NCI-H345 (cell line): ENCODE measurements around the gene TSPAN10.

Source experiments
- DNase-seq: peaks from one replicate; lab custom pipeline; 2025; lab: John Stamatoyannopoulos, UW

The TSPAN10 gene

GRCh38 chr17:81688616-81689015 lies 51.6 kb downstream of the TSPAN10 start:
- no peak for DNase-seq

DNA sequence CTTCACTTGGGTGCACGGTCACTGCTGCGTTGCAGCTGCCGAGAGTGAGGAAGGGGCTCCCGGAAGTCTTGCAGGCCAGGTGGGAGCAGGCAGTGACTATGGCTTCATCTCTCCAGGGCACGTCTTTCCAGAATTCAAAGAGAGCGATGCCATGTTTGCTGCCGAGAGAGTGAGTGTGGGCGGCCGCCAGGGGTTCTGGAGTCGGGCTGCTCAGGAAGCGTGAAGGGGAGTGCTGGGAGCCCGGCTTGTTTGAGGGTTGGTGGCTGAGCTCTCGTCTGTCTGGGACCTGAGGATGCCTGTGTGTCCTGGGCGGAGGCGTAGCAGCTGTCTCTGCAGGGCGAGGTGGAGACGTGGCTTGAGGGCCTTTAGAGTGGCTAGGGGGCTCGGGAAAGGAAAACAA lies 53.1 kb downstream of the TSPAN10 start:
- no peak for DNase-seq

- no peak for DNase-seq
These were observed 53.6 kb downstream of the TSPAN10 start for GRCh38 chr17:81690549-81690948.

DNA sequence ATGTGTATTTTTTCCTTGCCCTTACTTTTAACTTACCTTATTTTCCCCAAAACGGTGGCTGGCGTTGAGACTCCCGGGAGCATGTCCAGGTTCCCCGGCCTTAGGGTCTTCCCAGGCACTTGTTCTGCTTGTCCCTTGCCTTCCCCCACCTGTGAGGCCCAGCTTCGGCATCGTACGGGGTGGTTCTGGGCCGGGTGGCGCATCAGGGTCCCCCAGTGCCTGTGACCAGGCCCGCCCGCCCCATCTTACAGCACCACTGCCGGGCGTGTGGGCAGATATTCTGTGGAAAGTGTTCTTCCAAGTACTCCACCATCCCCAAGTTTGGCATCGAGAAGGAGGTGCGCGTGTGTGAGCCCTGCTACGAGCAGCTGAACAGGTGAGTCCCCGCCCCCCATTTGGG lies 54.2 kb downstream of the TSPAN10 start:
- no peak for DNase-seq

GRCh38 chr17:81691608-81692007 lies 54.6 kb downstream of the TSPAN10 start:
- no peak for DNase-seq

DNA sequence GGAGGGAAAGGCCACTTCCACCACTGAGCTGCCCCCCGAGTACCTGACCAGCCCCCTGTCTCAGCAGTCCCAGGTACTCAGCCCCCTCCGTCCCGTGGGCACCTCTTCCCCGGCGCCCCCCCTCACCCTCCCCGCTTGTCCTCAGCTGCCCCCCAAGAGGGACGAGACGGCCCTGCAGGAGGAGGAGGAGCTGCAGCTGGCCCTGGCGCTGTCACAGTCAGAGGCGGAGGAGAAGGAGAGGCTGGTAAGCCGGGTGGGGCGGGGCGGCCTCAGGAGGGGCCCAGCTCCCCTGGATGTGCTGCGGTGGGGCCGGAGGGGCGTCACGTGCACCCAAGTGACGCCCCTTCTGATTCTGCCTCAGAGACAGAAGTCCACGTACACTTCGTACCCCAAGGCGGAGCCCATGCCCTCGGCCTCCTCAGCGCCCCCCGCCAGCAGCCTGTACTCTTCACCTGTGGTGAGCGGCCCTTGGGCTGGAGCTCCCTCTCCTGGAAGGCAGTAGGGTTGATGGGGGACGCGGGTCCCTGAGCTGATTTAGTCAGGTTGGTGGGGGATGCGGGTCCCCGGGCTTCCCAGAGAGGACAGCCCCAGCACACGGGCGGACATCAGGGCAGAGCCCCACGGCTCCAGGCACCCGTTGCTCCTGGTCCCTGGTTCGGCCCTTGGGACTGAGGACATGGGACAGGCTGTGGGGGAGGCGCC lies 56.7 kb downstream of the TSPAN10 start:
- no peak for DNase-seq

DNA sequence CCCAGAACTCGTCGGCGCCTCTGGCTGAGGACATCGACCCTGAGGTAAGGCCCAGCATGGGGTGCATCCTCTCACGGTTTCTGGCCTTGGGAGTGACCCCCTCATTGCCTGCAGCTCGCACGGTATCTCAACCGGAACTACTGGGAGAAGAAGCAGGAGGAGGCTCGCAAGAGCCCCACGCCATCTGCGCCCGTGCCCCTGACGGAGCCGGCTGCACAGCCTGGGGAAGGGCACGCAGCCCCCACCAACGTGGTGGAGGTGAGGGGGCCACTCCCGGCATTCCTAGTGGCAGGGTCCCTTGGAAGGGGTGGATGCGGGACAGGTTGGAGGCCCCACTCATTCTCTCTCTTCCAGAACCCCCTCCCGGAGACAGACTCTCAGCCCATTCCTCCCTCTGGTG lies 57.8 kb downstream of the TSPAN10 start:
- DNase-seq = no peak

- no peak for DNase-seq
These were observed 58.2 kb downstream of the TSPAN10 start for GRCh38 chr17:81695211-81695610.

DNA sequence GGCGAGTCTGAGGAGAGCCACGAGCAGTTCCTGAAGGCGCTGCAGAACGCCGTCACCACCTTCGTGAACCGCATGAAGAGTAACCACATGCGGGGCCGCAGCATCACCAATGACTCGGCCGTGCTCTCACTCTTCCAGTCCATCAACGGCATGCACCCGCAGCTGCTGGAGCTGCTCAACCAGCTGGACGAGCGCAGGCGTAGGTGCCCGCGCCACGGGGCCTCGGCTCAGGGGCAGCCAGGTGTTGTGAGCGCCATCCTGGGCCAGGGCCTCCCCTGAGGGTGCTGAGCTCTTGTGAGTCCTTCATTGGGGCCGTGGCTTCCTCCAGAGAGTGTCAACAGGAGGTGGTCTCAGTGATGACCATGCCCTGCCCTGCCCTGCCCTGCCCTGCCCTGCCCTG lies 58.8 kb downstream of the TSPAN10 start:
- no peak for DNase-seq

DNA sequence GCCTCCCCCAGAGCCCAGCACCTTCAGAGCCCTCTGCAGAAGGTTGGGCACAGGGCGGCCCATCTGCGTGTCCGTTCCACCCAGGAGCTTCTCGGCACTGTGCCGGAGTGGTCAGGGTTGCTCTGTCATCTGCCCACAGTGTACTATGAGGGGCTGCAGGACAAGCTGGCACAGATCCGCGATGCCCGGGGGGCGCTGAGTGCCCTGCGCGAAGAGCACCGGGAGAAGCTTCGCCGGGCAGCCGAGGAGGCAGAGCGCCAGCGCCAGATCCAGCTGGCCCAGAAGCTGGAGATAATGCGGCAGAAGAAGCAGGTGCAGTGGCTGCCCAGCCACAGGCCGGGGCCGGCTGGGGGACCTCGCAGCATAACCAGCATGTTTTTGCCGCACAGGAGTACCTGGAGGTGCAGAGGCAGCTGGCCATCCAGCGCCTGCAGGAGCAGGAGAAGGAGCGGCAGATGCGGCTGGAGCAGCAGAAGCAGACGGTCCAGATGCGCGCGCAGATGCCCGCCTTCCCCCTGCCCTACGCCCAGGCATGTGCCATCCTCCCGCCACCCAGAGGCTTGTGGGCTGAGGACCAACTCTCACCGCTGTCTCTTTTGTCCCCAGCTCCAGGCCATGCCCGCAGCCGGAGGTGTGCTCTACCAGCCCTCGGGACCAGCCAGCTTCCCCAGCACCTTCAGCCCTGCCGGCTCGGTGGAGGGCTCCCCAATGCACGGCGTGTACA lies 59.4 kb downstream of the TSPAN10 start:
- DNase-seq = no peak

GRCh38 chr17:81697261-81698044 lies 60.5 kb downstream of the TSPAN10 start:
- no peak for DNase-seq
